K562 (cell line): ENCODE data around the gene RPL15. TPM values are rescaled to one million over a fixed set of nuclear protein-coding genes. Genes with fewer than 3 reads are reported as not detected.

Experiments
- CEBPG ChIP-seq, 3 experiments: fragments of 200-800 bp in 1 of 3; sonication (Bioruptor generic) in 1 of 3; sonication (generic) in 1 of 3; formaldehyde crosslinking in 1 of 3; IDR thresholded peaks in 2 of 3; conservative IDR thresholded peaks in 1 of 3; 2 replicates each; pipeline versions ENCODE4 v1.6.1 to v1.8.0; 2016 to 2022; ENCODE audit warnings: missing compliant biosample characterization in 2 of 3, missing genetic modification characterization in 2 of 3, mild to moderate bottlenecking in 1 of 3, missing genetic modification reagents in 1 of 3
- GTF2A2 ChIP-seq: IDR thresholded peaks from 2 replicates; pipeline ENCODE4 v1.6.1; 2016; ENCODE audit warnings: mild to moderate bottlenecking, missing genetic modification characterization, missing compliant biosample characterization
- LEF1 ChIP-seq: fragments of 450-650 bp; IDR thresholded peaks from 2 replicates; pipeline ENCODE4 v1.6.1; 2016; ENCODE audit warnings: mild to moderate bottlenecking
- MCM3 ChIP-seq: fragments of 450-650 bp; IDR thresholded peaks from 2 replicates; pipeline ENCODE4 v1.6.1; 2016
- MED1 ChIP-seq: sonication (generic); formaldehyde crosslinking; IDR thresholded peaks from 2 replicates; pipeline ENCODE4 v1.8.1; 2023; ENCODE audit warnings: missing genetic modification reagents, borderline replicate concordance
- NFIX ChIP-seq: fragments of 250-450 bp; sonication (Bioruptor Pico); IDR thresholded peaks from 2 replicates; pipeline ENCODE4 v1.4.0; 2020; ENCODE audit warnings: low read depth, mild to moderate bottlenecking, moderate library complexity
- TAF15 ChIP-seq: fragments of 200-400 bp; formaldehyde crosslinking; IDR thresholded peaks from 2 replicates; pipeline ENCODE4 v1.6.1; 2017; ENCODE audit warnings: mild to moderate bottlenecking, low read depth, low read length, moderate library complexity
- TARDBP ChIP-seq: fragments of 450-650 bp; IDR thresholded peaks from 2 replicates; pipeline ENCODE4 v1.6.1; 2016
- TFAM ChIP-seq: fragments of 250-450 bp; sonication (Bioruptor Pico); conservative IDR thresholded peaks from 2 replicates; pipeline ENCODE4 v1.5.0; 2021; ENCODE audit warnings: mild to moderate bottlenecking, moderate library complexity
- ZBED1 ChIP-seq: IDR thresholded peaks from 2 replicates; pipeline ENCODE4 v1.6.1; 2014
- ZNF217 ChIP-seq: sonication (generic); formaldehyde crosslinking; IDR thresholded peaks from 2 replicates; pipeline ENCODE4 v1.8.0; 2022; ENCODE audit warnings: mild to moderate bottlenecking, missing genetic modification reagents
- ZNF589 ChIP-seq: fragments of 200-800 bp; sonication (Bioruptor generic); IDR thresholded peaks from 2 replicates; pipeline ENCODE4 v1.6.1; 2016; ENCODE audit warnings: low read depth, missing genetic modification characterization, missing compliant biosample characterization
- ZNF785 ChIP-seq: fragments of 250-450 bp; sonication (Bioruptor Pico); IDR thresholded peaks from 2 replicates; pipeline ENCODE4 v1.4.0; 2020; ENCODE audit warnings: mild to moderate bottlenecking
- polyA plus RNA-seq, 8 experiments: library from polyadenylated mRNA; depleted of rRNA in 4 of 8; stranded (reverse) in 5 of 8; unstranded in 3 of 8; fragments of >200 nt; fragmentation: Nextera tagmentation in 2 of 8; fragmentation: Illumina TruSeq in 1 of 8; extraction: Ambion mirVana in 2 of 8; extraction: Trizol in 1 of 8; gene quantifications; 2 replicates each; pipeline versions ENCODE4 v1.2.1 to v1.2.3, GENCODE V29; 2011 to 2014; ENCODE audit warnings: inconsistent platforms in 1 of 8, missing spikeins in 1 of 8
- total RNA-seq, 7 experiments: library from RNA; depleted of rRNA in 6 of 7; stranded (reverse); fragments of >200 nt in 6 of 7; fragmentation: Illumina TruSeq in 2 of 7; extraction: Trizol in 2 of 7; gene quantifications; 2 replicates each; pipeline versions ENCODE4 v1.2.1 to v1.2.3, GENCODE V29; 2011 to 2021; ENCODE audit warnings: low replicate concordance in 1 of 7
- TF ChIP-seq, protein P1 (sequence below): fragments of 250-450 bp; sonication (Bioruptor Pico); IDR thresholded peaks from 2 replicates; pipeline ENCODE4 v1.5.0; 2020; ENCODE audit warnings: mild to moderate bottlenecking, borderline replicate concordance
- TF ChIP-seq, protein P2 (sequence below): fragments of 200-600 bp; sonication (generic); IDR thresholded peaks from one replicate; pipeline ENCODE4 v1.6.1; 2012; ENCODE audit warnings: mild to moderate bottlenecking, low read depth, low read length, inconsistent platforms

Gene RPL15
- total and polyA plus RNA-seq, 9 of the 15 experiments (the other 6 are each of a cell fraction or from before 2014, with no cell fraction given), result 2,393 to 8,850 (median 3,928) TPM

DNA sequence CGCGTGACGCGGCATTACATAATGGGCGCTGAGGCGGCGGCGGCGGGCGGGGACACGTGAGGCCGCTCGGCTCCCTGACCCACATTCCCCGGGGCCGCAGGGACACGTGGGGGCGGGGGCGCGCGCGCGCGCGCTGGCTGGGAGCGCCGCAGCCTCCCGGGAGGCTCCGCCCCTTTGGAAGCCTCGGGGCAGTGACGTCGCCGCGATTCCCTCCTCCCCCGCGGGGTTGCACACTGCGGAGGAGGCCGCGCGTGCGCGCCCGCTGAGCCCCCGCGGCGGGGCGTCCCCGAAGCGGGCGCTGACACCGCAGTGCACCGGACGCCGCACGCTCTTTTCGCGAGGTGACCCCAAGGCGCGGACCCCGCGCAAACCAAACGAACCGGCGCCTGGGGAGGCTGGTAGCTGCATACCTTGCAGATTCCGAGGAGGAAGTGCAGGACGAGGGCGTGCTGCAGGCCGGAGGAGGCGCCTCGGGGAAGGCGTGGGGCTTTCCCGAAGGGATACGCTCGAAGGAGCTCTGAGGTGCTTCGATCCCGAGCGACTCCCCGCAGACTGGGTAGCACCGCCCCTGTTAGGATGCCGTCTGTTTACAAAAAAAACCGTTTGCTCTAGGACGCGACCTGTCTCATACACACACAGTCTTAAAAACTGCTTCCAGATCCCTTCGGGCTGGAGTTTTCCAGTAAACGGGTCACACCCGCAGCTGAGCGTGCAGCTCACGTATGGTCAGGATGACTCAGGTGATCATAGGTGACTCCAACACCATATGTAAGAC, 29.2 kb downstream of the RPL15 start (continued):
- TF ChIP-seq, protein P1, sequence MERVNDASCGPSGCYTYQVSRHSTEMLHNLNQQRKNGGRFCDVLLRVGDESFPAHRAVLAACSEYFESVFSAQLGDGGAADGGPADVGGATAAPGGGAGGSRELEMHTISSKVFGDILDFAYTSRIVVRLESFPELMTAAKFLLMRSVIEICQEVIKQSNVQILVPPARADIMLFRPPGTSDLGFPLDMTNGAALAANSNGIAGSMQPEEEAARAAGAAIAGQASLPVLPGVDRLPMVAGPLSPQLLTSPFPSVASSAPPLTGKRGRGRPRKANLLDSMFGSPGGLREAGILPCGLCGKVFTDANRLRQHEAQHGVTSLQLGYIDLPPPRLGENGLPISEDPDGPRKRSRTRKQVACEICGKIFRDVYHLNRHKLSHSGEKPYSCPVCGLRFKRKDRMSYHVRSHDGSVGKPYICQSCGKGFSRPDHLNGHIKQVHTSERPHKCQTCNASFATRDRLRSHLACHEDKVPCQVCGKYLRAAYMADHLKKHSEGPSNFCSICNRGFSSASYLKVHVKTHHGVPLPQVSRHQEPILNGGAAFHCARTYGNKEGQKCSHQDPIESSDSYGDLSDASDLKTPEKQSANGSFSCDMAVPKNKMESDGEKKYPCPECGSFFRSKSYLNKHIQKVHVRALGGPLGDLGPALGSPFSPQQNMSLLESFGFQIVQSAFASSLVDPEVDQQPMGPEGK (CRISPR knock-in tag), result no peak
- TF ChIP-seq ZNF589 (CRISPR knock-in tag) (peak; percentile 42; the same call in 1 of the 2 replicates), GTF2A2 (tag) (no peak), ZBED1 (0 out of 2 replicates have a peak, but pooled peaks have one; percentile 21), LEF1 (peak; percentile 65; the same call in 1 of the 2 replicates), TFAM (CRISPR knock-in tag) (no peak), MED1 (no peak), MCM3 (no peak), NFIX (CRISPR knock-in tag) (no peak), TAF15 (no peak), ZNF217 (CRISPR knock-in tag) (no peak), CEBPG (CRISPR knock-in tag; IDR thresholded peaks at IDR 0.05) (0 out of 2 replicates have a peak, but pooled peaks have one; percentile 47), CEBPG (tag; conservative IDR thresholded peaks at IDR 0.05 in 1 of 2, IDR thresholded peaks at IDR 0.05 in 1 of 2) (peak in 1 of 2 experiments; percentile 57), ZNF785 (no peak), TARDBP (0 out of 2 replicates have a peak, but pooled peaks have one; percentile 39)
- TF ChIP-seq, protein P2, sequence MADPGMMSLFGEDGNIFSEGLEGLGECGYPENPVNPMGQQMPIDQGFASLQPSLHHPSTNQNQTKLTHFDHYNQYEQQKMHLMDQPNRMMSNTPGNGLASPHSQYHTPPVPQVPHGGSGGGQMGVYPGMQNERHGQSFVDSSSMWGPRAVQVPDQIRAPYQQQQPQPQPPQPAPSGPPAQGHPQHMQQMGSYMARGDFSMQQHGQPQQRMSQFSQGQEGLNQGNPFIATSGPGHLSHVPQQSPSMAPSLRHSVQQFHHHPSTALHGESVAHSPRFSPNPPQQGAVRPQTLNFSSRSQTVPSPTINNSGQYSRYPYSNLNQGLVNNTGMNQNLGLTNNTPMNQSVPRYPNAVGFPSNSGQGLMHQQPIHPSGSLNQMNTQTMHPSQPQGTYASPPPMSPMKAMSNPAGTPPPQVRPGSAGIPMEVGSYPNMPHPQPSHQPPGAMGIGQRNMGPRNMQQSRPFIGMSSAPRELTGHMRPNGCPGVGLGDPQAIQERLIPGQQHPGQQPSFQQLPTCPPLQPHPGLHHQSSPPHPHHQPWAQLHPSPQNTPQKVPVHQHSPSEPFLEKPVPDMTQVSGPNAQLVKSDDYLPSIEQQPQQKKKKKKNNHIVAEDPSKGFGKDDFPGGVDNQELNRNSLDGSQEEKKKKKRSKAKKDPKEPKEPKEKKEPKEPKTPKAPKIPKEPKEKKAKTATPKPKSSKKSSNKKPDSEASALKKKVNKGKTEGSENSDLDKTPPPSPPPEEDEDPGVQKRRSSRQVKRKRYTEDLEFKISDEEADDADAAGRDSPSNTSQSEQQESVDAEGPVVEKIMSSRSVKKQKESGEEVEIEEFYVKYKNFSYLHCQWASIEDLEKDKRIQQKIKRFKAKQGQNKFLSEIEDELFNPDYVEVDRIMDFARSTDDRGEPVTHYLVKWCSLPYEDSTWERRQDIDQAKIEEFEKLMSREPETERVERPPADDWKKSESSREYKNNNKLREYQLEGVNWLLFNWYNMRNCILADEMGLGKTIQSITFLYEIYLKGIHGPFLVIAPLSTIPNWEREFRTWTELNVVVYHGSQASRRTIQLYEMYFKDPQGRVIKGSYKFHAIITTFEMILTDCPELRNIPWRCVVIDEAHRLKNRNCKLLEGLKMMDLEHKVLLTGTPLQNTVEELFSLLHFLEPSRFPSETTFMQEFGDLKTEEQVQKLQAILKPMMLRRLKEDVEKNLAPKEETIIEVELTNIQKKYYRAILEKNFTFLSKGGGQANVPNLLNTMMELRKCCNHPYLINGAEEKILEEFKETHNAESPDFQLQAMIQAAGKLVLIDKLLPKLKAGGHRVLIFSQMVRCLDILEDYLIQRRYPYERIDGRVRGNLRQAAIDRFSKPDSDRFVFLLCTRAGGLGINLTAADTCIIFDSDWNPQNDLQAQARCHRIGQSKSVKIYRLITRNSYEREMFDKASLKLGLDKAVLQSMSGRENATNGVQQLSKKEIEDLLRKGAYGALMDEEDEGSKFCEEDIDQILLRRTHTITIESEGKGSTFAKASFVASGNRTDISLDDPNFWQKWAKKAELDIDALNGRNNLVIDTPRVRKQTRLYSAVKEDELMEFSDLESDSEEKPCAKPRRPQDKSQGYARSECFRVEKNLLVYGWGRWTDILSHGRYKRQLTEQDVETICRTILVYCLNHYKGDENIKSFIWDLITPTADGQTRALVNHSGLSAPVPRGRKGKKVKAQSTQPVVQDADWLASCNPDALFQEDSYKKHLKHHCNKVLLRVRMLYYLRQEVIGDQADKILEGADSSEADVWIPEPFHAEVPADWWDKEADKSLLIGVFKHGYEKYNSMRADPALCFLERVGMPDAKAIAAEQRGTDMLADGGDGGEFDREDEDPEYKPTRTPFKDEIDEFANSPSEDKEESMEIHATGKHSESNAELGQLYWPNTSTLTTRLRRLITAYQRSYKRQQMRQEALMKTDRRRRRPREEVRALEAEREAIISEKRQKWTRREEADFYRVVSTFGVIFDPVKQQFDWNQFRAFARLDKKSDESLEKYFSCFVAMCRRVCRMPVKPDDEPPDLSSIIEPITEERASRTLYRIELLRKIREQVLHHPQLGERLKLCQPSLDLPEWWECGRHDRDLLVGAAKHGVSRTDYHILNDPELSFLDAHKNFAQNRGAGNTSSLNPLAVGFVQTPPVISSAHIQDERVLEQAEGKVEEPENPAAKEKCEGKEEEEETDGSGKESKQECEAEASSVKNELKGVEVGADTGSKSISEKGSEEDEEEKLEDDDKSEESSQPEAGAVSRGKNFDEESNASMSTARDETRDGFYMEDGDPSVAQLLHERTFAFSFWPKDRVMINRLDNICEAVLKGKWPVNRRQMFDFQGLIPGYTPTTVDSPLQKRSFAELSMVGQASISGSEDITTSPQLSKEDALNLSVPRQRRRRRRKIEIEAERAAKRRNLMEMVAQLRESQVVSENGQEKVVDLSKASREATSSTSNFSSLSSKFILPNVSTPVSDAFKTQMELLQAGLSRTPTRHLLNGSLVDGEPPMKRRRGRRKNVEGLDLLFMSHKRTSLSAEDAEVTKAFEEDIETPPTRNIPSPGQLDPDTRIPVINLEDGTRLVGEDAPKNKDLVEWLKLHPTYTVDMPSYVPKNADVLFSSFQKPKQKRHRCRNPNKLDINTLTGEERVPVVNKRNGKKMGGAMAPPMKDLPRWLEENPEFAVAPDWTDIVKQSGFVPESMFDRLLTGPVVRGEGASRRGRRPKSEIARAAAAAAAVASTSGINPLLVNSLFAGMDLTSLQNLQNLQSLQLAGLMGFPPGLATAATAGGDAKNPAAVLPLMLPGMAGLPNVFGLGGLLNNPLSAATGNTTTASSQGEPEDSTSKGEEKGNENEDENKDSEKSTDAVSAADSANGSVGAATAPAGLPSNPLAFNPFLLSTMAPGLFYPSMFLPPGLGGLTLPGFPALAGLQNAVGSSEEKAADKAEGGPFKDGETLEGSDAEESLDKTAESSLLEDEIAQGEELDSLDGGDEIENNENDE, result no peak
